ENCODE data around the gene METTL26. TPM values are rescaled to one million over a fixed set of nuclear protein-coding genes. Genes with fewer than 3 reads are reported as not detected.
"Not testable (repeated sequence)": the region's sequence is repeated elsewhere in the genome, so short reads cannot be mapped to it uniquely, and the experiment has no call there.

Gene METTL26
- total RNA-seq, 1 donor from 2014 or later, result 54.4 TPM

DNA sequence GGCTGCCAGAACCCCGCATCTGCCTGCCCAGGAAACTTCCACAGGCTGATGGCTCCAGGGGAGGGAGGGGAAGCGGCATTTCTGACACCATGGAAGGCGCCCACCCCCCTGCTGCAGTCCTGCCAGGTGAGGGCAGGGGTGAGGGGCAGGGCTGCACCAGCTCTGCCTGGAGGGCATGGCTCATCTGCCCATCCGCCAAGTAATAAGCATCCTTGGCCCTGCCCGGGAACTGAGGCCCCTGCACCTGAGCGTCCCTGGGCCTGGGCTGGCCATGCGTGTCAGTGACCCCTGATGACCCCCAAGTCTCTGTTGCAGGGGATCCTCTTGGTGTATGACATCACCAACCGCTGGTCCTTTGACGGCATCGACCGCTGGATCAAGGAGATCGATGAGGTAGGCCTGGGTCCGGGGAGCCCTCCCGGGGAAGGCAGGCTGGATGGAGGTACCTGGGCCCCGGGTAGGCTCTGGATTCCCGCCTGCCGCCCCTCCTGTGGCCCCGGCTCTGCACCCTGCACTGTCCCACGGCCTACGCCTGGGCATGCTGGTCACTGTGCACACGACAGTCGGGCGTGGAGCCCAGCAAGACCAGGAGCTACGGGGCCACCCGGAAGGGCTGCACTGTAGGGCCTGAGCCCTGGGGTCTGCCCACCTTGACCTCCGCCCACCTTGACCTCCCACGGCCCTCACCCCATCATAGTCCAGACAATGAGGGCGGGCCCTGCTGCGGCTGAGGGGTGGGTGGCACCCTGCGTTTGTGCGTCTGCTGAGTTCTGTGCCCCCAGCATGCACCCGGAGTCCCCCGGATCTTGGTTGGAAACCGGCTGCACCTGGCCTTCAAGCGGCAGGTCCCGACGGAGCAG, 10.8 kb downstream of the METTL26 start:
- DNase-seq (ENCODE audit: low read depth), result no peak

DNA sequence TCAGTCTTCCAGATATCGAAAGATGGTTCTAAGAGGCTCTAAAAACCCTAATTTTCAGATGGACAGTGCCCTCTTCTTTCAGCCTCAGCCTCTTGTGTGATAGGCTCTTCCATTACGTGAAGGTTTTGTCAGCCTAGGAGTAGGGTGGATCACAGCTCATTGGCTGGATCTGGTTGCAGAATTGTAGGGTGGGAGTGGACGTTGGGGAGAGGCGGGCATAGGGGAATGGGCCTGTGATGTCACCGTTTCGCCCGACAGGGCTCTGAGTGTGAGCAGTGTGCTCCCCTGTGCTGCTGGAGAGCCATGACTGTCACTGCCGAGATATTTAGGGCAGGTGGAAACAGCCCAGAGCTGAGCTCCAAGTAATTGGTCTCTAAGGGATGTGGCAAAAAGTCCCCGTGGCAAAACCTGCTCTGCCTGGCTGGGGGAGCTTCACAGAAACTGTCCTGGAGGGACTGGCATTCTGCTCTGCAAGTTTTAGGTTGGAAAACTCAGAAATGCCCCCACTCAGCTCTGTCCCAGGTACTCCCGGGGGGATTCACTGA, 11.5 kb downstream of the METTL26 start:
- DNase-seq (ENCODE audit: low read depth), result no peak

DNA sequence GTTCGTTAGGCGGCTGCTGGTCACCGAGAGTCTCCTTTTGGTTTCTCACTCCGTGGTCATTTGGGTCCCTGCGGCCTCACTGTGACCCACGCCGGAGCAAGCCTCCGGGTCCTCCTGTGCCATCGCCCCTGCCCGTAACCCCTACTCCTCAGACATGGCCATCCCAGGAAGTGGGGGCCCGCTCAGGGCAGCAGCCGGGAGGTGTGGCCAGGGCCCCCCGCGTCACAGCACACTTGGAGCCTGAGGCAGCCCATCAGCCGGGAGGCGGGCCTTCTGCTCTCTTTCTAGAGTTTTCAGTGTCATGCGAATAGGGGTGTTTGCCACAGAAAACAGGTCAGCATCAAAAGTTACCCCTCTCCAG, 13.2 kb downstream of the METTL26 start:
- no peak for DNase-seq (ENCODE audit: low read depth)

DNA sequence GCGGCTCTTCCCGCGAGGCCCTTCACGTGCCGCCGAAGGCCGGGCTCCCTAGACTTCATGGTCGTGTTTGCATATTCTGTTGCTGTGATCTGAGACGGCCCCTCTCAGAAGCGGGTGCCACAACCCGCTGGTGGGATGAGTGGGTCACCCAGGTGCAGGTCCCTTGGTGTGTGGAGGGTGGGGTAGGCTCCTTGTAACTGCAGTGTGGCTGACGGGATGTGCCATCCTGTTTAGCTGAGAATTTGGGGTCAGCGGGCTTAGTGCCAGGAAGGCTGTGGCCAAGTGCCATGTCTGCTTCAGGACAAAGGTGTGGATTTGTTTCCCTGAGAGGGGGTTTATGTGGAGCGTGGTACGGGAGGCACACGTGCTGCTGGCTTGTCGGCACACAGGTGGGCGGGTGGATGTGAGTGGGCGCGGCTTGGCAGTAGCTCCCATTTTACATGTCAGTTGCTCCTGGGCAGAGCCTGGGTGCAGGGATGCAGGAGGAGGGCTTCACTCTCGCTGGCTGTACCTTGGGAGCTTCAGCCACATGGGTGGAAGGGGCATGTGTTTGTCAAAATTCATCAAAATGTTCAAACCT, 14.5 kb downstream of the METTL26 start:
- no peak for DNase-seq (ENCODE audit: low read depth)

DNA sequence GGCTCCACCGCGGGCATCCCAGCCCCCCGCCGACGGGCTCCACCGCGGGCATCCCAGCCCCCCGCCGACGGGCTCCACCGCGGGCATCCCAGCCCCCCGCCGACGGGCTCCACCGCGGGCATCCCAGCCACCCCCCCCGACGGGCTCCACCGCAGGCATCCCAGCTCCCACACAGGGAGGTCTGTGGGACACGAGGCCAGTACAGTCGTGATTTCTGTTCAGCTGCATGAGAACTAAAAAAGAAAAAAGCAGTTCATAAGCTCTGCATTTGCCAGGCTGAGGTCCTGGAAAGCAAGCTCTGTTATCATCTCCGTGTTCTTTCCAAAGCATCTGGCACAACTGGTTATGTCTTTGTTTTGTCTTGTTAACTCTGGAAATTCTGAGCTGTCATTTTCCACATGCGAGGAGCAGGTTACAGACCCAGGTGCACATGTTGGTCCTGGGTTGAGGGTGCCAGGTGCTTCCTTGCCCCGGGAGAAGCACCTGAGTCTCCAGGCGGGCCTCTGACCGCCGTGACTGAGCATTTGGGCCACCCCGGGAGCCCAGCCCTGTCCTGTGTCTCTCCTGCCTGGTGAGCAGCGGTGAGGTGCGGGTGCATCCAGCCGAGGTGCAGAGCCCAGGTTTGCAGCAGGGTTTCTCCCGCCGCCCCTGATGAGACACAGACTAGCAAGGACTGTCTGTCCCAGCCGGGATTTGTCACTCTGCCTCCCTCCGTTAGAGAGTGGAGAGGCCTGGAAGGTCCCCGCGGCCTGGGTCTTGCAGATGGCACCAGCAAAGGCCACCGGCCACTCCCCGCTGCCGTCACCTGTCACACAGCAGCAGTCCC, 15.2 kb downstream of the METTL26 start:
- DNase-seq (ENCODE audit: low read depth), result no peak

DNA sequence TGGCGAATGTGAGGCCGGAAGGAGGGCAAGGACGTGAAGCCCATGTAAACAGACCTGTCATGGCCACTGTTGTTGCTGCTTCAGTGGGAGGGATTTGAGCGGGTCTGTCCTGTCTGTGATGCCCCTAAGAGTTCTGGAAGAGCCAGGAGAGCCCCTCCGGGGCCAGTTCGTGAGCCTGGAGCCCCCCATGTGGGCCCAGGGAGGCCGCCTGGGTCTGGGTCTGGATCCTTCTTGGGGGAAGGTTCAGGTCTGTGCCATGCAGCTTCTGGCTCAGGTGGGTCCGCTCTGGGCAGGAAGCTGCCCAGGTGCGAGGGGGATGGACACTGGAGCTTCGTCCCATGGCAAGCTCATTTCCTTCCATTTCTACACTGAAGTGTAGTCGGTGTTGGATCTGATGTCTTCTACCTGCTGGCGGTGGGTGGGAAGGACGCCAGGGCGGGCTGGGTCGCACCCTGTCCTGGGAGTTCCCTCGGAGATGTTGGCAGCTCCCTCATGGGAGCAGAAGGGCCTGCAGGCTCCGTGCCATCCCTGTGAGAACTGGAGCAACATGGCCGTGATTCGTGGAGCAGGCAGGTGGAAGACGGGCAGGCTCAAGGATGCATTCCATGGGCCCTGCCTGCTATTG, 16.5 kb downstream of the METTL26 start:
- no peak for DNase-seq (ENCODE audit: low read depth)

DNA sequence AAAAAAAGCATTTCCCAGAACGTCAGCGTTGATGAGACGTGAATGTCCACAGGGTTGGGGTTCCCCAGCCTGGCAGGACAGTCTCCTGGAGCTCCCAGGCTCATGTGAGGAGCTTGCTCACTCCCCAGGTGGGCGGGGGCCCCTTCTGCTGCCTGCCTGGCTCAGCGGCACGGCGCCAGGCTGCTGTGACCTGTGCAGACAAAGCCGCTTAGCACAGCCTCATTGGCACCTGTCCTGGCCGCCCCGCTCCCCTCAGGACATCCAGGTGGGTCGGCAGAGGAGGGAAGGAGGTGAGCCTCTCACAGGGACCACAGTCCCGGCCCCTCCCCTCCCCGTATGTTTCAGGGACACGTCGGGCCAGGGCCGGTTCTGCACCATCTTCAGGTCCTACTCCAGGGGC, 18.2 kb downstream of the METTL26 start:
- no peak for DNase-seq (ENCODE audit: low read depth)

DNA sequence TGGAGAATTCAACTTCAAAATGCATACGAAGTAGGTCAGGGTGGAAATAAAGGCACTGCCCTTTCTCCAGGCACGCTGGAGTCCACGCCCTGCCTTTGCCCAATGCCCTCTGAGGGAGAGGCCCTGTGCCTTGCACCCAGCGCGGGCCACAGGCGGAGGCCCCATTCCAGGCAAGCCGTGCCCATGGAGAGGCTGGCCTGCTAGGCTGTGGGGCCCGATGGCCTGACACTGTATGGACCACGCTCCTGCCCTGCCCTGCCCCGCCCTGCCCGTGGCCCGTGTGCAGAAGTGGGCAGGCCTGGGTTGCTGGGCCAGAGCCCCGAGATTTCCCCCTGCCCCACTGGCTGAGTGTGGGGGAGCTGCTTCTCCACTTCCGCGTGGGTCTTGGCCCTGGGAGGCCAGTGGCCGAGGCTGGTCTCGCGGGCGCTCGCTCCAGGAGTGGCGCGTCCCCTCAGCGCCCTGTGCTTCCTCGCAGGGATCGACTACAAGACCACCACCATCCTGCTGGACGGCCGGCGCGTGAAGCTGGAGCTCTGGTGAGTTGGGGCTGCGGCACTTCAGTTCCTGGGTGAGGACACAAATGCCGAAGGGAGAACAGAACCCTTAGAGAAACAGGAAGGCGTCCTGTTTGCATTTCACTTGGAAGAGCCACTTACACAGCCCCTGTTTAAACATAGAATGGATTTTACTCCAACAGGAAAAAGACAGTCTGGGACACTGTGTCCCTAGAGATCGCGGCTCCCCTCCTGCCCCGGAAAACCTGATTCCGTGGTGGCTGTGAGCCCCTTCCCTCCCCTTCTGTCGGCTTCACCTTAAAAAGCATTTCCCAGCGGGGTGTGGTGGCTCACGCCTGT, 19.1 kb downstream of the METTL26 start:
- no peak for DNase-seq (ENCODE audit: low read depth)

DNA sequence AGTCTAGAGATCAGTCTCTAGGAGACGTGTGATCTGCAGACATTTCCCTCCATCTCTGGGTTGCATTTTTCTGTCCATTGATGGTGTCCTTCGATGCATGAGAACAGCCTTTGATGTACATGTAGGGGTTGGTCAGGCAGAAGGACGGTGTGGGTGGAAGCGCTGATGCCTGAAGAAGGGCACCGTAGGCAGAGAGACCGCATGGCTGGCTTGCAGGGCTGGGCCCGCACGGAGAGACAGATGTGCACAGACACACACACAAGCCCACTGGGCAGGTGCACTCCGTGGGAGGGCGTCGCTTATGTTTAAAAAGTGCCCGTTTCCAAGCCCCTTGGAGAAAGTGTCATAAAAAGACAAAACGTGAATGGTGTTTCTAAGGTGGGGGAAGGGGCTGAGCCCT, 21.0 kb downstream of the METTL26 start:
- DNase-seq (ENCODE audit: low read depth), result no peak

DNA sequence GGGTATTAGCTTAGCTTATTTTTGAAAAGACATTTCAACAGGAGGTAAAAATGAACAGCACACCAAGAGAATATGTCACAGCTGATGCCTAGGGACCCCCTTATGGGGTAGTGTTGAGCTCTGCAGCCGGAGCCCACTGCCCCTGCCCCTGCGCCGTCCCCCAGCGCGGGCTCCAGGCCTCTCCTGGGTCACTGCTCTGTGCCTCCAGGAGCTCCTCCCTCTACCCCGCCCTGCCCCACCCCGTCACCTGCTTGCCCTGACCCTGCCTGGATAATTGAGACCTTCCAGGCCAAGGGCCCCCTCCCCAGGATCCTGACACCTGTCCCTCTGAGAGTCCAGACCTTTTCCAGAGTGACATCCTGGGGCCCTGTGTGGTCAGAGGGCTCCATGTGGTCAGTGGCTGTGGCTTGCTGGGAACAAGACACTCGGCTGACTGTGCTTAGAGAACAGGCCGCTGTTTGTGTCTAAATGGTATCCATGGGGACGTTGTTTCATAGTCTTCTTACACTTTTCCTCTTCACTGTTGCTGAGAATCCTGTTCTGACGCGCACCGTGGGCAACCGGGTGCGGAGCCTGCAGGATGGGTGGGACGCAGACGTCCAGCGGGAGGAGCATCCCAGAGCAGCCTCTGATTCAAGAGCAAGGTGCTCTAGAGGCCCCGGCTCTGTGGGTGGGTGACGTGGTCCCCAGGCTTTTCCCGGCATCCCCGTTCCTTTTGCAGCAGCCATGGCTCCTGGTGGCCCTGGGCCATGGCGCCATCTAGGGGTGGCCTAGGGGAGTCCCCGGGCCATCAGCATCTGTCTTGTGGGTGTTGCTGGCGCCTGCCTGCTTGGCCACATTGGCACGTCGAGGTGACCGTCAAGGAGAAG, 25.4 kb downstream of the METTL26 start:
- peak; percentile 16 for DNase-seq (ENCODE audit: low read depth)

DNA sequence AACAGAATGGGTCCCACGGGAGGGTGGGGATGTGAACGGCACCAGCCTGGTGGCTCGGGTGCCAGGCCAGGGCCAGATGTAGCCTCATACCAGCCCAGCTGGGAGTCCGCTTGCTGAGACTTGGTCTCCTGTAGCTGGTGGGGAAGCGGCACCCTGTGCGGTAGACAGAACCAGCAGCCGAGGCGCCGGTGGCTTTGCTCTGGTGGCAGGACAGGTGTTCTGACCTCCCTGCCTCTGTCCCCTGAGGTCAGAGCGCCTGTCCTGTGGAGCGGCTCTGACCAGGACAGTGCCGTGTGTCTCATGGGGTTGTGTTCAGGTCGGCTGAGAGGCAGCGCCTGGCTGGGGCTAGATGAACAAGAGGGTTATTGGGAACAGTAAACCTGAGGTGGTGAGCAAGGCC, 26.1 kb downstream of the METTL26 start:
- no peak for DNase-seq (ENCODE audit: low read depth)

DNA sequence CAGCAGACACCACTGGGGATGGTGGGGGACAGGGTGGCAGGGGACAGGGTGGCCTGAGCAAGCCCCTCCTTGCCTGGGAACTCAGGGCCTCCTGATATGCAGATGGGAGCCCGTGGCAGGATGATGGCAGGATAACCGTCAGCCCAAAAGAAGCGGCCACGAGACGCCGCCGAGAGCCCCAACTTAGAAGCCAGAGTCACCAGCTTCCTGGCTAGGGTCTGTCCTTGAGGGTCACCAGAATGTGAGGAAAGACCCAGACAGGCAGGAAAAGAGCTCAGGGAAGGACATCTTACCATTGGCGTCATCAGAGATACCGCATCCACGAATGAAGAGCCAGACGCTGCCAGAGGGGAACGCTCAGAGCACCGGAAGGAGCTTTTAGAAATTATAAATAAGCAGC, 26.8 kb downstream of the METTL26 start:
- no peak for DNase-seq (ENCODE audit: low read depth)

DNA sequence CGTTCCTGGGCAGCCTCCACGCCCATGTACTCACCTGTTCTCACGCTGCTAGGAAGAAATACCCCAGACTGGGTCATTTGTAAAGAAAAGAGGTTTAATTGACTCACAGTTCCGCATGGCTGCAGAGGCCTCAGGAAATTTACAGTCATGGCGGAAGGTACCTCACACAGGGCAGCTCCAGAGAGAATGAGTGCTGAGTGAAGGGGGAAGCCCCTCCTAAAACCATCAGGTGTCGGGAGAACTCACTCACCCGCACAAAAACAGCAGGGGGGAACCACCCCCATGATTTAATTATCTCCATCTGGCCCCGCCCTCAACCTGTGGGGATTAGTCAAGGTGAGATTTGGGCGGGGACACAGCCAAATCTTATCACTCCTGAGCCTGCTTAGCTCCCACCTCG, 28.1 kb downstream of the METTL26 start:
- DNase-seq (ENCODE audit: low read depth), result no peak

DNA sequence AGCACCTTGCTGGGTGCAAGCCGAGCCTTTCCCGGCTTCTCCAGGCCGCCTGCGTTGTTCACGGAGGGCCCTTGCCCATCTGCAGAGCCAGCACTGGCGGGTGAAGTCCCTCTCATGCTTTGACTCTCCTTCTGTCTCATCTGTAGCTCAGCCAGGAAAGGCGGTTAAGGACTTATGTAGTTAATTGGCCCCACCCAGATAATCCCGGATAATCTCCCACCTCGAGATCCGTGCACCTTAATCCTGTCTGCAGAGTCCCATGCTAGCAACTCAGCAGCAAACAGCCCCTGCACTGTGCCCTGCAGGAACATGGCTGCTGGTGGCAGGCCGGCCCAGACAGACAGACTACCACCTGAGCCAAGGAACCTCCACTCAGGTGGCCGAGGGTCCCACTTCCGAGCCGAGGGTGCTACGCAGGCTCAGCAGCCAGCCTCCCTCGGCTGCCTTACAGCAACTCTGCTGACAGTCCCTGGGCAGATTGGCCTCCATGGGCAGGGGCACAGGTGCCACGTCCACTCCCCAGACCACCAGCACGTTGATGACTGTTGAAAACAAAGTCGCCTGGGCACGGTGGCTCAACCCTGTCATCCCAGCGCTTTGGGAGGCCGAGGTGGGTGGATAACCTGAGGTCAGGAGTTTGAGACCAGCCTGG, 29.3 kb downstream of the METTL26 start:
- DNase-seq (ENCODE audit: low read depth), result no peak

DNA sequence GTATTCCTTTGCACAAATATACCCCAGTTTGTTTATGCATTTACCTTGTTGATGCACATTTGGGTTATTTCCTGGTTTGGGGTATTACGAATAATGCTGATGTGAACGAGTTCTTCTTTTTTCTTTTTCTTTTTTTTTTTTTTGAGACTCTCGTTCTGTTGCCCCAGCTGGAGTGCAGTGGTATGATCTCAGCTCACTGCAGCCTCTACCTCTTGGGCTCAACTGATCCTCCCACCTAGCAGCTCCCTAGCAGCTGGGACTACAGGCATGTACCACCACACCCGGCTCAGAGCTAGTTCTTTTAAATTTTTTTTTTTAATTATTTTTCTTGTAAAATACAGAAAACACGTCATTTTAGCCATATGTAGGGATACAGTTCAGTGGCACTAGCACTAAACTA, 32.2 kb downstream of the METTL26 start:
- DNase-seq (ENCODE audit: low read depth), result no peak

DNA sequence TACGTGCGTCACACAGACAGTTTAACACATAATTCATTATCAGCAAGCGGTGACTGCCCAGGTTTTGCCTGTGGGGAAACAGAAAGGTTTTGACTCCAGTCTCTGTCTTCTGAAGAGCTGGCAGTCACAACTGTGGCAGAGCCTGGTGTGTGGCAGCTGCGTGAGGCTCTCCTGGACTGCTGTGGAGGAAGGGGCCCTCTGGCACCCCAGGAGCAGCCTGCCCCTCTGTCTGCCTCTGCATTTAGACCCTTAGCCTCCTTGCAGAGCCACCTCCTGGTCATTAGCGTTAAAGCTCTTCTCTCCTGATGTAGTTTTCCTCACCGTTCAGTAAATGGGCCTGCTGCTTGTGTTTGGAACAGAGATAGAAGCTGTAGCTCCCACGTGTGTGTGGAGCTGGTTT, 35.3 kb downstream of the METTL26 start:
- no peak for DNase-seq (ENCODE audit: low read depth)

DNA sequence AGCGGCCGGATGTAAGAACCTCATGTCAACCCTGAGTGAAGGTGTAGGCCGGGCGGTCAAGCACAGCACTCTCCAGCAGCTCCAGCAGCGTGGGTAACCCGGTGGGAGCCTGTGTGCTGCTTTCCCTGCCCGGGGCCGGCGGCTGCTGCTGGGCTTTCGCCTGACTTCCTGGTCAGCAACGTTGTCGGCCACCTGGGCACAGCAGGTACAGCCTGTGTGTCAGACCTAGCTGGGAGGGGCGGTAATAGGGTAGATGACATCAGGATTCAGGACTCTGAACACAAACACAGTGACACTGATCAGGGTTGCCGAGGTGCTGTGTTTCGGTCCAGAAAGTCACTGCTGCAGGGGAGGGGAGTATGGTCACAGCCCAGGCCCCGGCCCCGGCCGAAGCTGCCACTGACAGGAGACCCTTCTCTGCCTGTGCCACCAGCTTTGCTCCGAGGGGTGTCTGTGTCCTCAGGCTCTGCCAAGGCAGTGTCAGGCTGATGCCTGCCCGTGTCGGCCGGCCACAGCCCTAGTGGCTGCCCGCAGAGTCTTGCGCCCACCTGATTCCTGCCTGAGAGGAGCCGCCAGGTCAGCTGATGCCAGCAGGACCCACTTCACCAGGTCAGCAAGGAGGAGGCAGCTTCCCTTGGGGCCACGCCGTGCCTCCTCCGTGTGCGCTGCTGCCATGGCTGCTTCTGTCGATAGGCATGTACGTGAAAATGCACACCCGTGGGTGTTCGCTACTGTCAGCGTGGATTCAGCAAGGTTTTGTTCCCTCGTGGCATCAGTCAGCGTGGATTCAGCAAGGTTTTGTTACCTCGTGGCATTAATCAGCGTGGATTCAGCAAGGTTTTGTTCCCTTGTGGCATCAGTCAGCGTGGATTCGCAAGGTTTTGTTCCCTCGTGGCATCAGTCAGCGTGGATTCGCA, 37.0 kb downstream of the METTL26 start:
- no peak for DNase-seq (ENCODE audit: low read depth)

DNA sequence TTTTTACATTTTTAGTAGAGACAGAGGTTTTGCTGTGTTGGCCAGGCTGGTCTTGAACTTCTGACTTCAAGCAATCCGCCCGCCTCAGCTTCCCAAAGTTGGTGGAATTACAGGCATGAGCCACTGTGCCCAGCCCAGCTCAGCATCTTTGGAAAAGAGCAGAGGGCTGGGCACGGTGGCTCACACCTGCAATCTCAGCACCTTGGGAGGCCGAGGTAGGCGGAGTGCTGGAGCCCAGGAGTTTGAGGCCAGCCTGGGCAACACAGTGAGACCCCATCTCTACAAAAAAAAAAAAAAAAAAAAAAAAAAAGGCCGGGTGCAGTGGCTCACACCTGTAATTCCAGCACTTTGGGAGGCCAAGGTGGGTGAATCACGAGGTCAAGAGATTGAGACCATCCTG, 38.5 kb downstream of the METTL26 start:
- not testable (repeated sequence) for DNase-seq (ENCODE audit: low read depth)

DNA sequence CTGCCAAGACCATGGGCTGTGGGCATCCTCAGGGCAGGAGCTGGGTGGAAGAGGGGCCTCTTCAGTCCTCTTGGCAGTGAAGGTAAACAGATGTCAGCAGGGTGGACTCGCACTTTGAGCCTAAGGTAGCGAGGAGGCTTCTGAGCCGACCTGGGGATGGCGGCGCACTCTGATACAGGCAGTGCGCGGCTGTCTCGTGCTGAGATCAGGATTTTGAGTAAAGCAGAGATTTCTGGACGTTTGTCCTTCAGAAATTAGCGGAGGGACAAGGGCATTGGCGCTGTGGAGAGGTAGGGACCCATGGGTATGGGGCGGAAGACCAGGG, 39.4 kb downstream of the METTL26 start:
- DNase-seq (ENCODE audit: low read depth), result no peak
